GM12892 (cell line): ENCODE data around the gene KIAA0753.
"Not testable (repeated sequence)": the region's sequence is repeated elsewhere in the genome, so short reads cannot be mapped to it uniquely, and the experiment has no call there.

Source experiments
- POLR2A ChIP-seq: IDR thresholded peaks from 2 replicates; pipeline ENCODE4 v1.6.1; 2011; ENCODE audit warnings: low read depth, low read length, control low read depth
- POLR2AphosphoS5 ChIP-seq: IDR thresholded peaks from 2 replicates; pipeline ENCODE4 v1.6.1; 2011; ENCODE audit warnings: low read depth, low read length, control low read depth

DNA sequence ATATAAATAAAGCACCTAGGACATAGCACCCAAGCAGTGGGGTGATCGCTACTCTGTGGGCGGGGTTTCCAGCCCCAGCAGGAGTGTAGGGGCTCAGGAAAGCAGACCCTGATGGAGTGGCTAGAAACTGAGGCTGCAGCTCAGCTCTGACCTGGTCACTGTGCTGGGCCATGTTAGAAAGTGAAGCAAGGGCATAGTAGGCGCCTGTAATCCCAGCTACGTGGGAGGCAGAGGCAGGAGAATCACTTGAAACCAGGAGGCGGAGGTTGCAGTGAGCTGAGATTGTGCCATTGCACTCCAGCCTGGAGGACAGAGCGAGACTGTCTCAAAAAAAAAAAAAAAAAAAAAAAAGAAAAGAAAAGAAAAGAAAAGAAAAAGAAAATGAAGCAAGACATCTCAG, 67.0 kb downstream of the KIAA0753 start:
- TF ChIP-seq POLR2A, POLR2AphosphoS5: not testable (repeated sequence)
